ENCODE measurements around the gene PRPF40B.

- TF ChIP-seq POLR2AphosphoS5 (IDR thresholded peaks at IDR 0.05; ENCODE audit: low read depth, low read length), result no peak
- TF ChIP-seq POLR2A (IDR thresholded peaks at IDR 0.05; ENCODE audit: low read depth, low read length), result no peak
- no peak for TF ChIP-seq TAF1 (IDR thresholded peaks at IDR 0.05; ENCODE audit: low read depth, low read length)
- TF ChIP-seq PAX5 (IDR thresholded peaks at IDR 0.05; ENCODE audit: insufficient read depth, low read length, severe bottlenecking), result no peak
These were observed 4.1 kb upstream of the PRPF40B start for GRCh38 chr12:49619286-49619685.

All from GM12891 (cell line).